WTC11 (cell line): Measurements from ENCODE around the gene POLG.

Experiments
- ATF6 ChIP-seq: sonication (generic); formaldehyde crosslinking; IDR thresholded peaks from 2 replicates; pipeline ENCODE4 v1.8.1; 2023; ENCODE audit warnings: mild to moderate bottlenecking, missing genetic modification reagents
- CTCF ChIP-seq: fragments of 200-600 bp; IDR thresholded peaks from 2 replicates; pipeline ENCODE4 v1.8.0; 2022; ENCODE audit warnings: antibody characterized with exemption
- E2F1 ChIP-seq: sonication (generic); formaldehyde crosslinking; IDR thresholded peaks from 2 replicates; pipeline ENCODE4 v1.8.0; 2022; ENCODE audit warnings: mild to moderate bottlenecking, missing genetic modification reagents
- FOXP4 ChIP-seq: sonication (generic); formaldehyde crosslinking; IDR thresholded peaks from 2 replicates; pipeline ENCODE4 v1.8.0; 2022; ENCODE audit warnings: mild to moderate bottlenecking, missing genetic modification reagents
- IRF2 ChIP-seq: sonication (generic); formaldehyde crosslinking; IDR thresholded peaks from 2 replicates; pipeline ENCODE4 v1.8.0; 2022; ENCODE audit warnings: low read depth, missing genetic modification reagents, borderline replicate concordance
- MAX ChIP-seq: sonication (generic); formaldehyde crosslinking; IDR thresholded peaks from 2 replicates; pipeline ENCODE4 v1.8.0; 2022; ENCODE audit warnings: mild to moderate bottlenecking, missing genetic modification reagents
- SMAD3 ChIP-seq: sonication (generic); formaldehyde crosslinking; IDR thresholded peaks from 2 replicates; pipeline ENCODE4 v1.8.0; 2022; ENCODE audit warnings: missing genetic modification reagents, mild to moderate bottlenecking, borderline replicate concordance
- TP53 ChIP-seq: sonication (generic); formaldehyde crosslinking; IDR thresholded peaks from 2 replicates; pipeline ENCODE4 v1.8.1; 2023; ENCODE audit warnings: mild to moderate bottlenecking, missing genetic modification reagents

GRCh38 chr15:89342840-89343239 lies 8.2 kb upstream of the POLG start:
- no peak for TF ChIP-seq CTCF
- no peak for TF ChIP-seq IRF2
- TF ChIP-seq E2F1 (CRISPR knock-in tag) = no peak
- TF ChIP-seq MAX (CRISPR knock-in tag) = no peak
- no peak for TF ChIP-seq FOXP4 (CRISPR knock-in tag)
- TF ChIP-seq TP53 (CRISPR knock-in tag) = no peak
- no peak for TF ChIP-seq SMAD3 (CRISPR knock-in tag)
- TF ChIP-seq ATF6 (CRISPR knock-in tag) = no peak
